ENCODE results near the gene PGM5.

Gene PGM5

DNA sequence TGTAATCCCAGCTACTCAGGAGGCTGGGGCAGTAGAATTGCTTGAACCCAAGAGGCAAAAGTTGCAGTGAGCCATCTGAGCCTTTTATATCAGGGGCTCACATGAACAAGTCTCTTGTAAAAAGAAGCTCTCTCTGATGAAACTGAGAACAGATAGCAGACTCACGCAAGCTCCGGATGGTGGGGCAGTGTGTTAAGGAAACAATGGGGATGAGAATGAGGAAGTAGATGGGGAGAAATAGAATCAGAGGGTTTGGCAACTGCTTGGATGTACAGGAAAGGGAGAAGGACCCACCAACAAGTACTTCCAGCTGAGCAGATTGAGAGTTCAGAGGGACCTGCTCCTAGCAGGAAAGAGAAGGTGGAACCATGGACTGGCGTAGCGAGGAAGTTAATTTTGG, 165.7 kb downstream of the PGM5 start:
- TF ChIP-seq, protein P1, sequence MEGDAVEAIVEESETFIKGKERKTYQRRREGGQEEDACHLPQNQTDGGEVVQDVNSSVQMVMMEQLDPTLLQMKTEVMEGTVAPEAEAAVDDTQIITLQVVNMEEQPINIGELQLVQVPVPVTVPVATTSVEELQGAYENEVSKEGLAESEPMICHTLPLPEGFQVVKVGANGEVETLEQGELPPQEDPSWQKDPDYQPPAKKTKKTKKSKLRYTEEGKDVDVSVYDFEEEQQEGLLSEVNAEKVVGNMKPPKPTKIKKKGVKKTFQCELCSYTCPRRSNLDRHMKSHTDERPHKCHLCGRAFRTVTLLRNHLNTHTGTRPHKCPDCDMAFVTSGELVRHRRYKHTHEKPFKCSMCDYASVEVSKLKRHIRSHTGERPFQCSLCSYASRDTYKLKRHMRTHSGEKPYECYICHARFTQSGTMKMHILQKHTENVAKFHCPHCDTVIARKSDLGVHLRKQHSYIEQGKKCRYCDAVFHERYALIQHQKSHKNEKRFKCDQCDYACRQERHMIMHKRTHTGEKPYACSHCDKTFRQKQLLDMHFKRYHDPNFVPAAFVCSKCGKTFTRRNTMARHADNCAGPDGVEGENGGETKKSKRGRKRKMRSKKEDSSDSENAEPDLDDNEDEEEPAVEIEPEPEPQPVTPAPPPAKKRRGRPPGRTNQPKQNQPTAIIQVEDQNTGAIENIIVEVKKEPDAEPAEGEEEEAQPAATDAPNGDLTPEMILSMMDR (IDR thresholded peaks at IDR 0.05; ENCODE audit: low read depth, low read length, missing control alignments): no peak
- H3K4me3 ChIP-seq (ENCODE audit: low read depth, low read length): no peak overlapping the region
- no peaks in the 10 kb centered on the region for H3K36me3 ChIP-seq (replicated peaks)
- H3K27me3 ChIP-seq (replicated peaks): no peaks in the 10 kb centered on the region
- in situ Hi-C loops (cut with HindIII; ENCODE audit: low pct_ligation_motif_present, low sequenced_read_pairs): no loop called here
- H3K27ac ChIP-seq: no peak overlapping the region
- no peak for DNase-seq

DNA sequence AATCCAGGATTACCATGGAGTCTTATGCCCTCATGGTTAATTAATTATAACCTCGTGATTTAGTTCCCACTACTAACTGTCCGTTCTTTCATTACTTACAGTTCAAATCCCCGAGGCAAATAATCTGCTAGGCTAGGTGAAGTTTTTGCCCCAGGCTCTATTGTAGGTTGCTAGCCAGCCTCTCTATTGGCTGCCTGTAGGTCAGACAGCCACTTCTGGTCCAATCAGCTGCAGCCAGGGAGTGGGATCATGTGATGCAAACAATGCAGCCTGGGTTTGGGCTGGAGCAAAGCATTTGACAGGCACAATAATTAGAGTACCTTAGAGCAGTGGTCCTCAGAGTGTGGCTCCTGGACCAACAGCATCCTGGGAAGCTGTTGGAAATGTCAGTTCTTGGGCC, 166.5 kb downstream of the PGM5 start:
- TF ChIP-seq, protein P1 (IDR thresholded peaks at IDR 0.05; ENCODE audit: low read depth, low read length, missing control alignments): no peak
- no peaks in the 10 kb centered on the region for H3K27me3 ChIP-seq (replicated peaks)
- no peaks in the 10 kb centered on the region for H3K36me3 ChIP-seq (replicated peaks)
- in situ Hi-C loops (cut with HindIII; ENCODE audit: low pct_ligation_motif_present, low sequenced_read_pairs): no loop called here
- H3K4me3 ChIP-seq (ENCODE audit: low read depth, low read length): no peak overlapping the region
- DNase-seq: no peak
- H3K27ac ChIP-seq: no peak overlapping the region

DNA sequence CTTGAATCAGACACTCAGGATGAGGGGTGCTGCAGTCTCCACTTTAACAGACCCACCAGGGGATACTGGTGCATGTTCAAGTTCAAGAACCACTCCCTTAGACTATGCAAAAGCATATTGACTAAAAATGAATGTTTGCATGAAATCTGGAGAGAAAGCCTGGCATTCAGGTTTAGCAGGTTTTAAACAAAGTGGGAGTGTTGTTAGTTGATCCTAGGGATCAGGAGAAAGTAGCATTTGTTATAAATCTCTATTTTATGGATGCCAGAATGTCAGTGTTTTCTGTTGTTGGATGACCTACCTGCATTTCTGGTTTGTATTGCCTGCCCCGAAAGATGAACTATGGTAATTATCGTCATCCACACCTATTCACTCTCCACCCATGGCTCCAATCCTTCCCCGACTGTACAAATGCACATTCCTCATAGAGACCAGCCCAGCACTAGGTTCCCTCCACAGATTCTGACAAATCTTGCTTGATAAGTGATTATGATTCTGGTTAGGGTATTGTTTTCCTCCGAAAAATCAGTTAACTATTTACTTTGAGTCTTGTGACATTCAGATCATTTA, 167.0 kb downstream of the PGM5 start:
- in situ Hi-C loops (cut with HindIII; ENCODE audit: low pct_ligation_motif_present, low sequenced_read_pairs): no loop called here
- TF ChIP-seq, protein P1 (IDR thresholded peaks at IDR 0.05; ENCODE audit: low read depth, low read length, missing control alignments): no peak
- Histone ChIP-seq H3K27me3 (replicated peaks) (no peaks in the 10 kb centered on the region), H3K36me3 (replicated peaks) (no peaks in the 10 kb centered on the region), H3K4me3 (ENCODE audit: low read depth, low read length) (no peak overlapping the region), H3K27ac (no peak overlapping the region)
- no peak for DNase-seq

DNA sequence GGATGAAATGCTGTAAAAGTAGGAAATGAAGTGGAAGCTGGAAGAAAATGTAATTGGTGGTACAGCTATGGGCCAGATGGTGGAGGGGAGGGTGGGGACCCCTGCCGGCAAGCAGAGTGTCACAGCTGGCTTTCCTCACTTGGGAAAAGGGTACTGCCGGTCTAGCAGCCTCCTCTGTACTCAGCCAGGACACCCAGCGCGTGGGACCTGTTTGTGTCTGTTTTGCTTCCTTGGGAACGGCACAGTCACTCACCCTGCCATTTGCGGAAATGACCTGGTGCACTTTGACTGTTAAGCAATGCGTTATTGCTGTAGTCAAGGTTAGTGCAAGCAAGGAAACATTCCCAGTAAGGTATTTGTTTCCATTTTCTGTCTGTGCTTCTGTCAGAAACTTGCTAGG, 174.2 kb downstream of the PGM5 start:
- H3K36me3 ChIP-seq (replicated peaks): no peaks in the 10 kb centered on the region
- H3K4me3 ChIP-seq (ENCODE audit: low read depth, low read length): no peak overlapping the region
- peak; percentile 20 for DNase-seq
- TF ChIP-seq, protein P1 (IDR thresholded peaks at IDR 0.05; ENCODE audit: low read depth, low read length, missing control alignments): peak; percentile 9
- no peak overlapping the region for H3K27ac ChIP-seq
- in situ Hi-C loops (cut with HindIII; ENCODE audit: low pct_ligation_motif_present, low sequenced_read_pairs): no loop called here
- no peaks in the 10 kb centered on the region for H3K27me3 ChIP-seq (replicated peaks)

DNA sequence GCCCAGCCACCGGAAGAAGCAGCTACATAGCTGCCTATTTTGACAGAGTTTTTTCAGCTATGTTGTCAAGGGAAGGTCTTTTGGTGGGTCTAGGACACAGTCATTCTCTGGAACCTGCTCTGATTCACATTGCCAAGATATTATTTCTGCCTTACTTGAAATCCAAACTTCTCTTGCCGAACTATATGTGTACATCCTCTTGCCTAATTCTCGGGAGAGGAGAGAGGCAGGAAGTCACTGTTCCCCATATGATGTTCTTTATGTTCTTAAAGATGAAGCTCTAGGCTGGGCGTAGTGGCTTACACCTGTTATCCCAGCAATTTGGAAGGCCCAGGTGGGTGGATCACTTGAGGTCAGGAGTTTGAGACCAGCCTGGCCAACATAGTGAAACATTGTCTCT, 175.7 kb downstream of the PGM5 start:
- no peak for DNase-seq
- no peak overlapping the region for H3K4me3 ChIP-seq (ENCODE audit: low read depth, low read length)
- TF ChIP-seq, protein P1 (IDR thresholded peaks at IDR 0.05; ENCODE audit: low read depth, low read length, missing control alignments): no peak
- in situ Hi-C loops (cut with HindIII; ENCODE audit: low pct_ligation_motif_present, low sequenced_read_pairs): no loop called here
- H3K36me3 ChIP-seq (replicated peaks): no peaks in the 10 kb centered on the region
- no peaks in the 10 kb centered on the region for H3K27me3 ChIP-seq (replicated peaks)
- H3K27ac ChIP-seq: no peak overlapping the region

DNA sequence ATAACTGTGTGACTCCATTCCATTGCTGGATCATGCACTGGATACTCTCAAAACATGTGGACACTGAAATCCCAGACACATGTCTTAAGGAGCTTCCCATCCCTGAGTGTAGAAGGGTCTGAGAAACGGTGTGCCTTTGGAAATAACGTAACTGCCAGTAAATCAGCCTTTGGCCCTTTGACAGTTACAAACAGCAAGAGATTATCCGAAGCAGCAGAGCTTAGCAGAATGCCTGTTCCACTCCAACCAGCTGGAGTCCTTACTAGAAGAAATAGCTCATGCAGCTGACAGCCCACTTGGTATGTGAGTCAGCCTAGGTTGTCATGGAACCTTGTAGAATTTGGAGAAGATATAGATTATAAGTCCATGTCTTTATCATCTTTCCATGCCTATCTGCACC, 177.3 kb downstream of the PGM5 start:
- H3K36me3 ChIP-seq (replicated peaks): no peaks in the 10 kb centered on the region
- TF ChIP-seq, protein P1 (IDR thresholded peaks at IDR 0.05; ENCODE audit: low read depth, low read length, missing control alignments): no peak
- DNase-seq: no peak
- in situ Hi-C loops (cut with HindIII; ENCODE audit: low pct_ligation_motif_present, low sequenced_read_pairs): no loop called here
- no peak overlapping the region for H3K4me3 ChIP-seq (ENCODE audit: low read depth, low read length)
- H3K27ac ChIP-seq: no peak overlapping the region
- H3K27me3 ChIP-seq (replicated peaks): no peaks in the 10 kb centered on the region

Data from brain microvascular endothelial cell (primary cell).